Stimulated activated CD4-positive, alpha-beta T cell treated with anti-CD3 and anti-CD28 coated beads, Interleukin-2, amount 100 ng/mL, for 48 hours (primary cell): ENCODE measurements around the gene FOXP1.

Experiments used
- DNase-seq, 2 donors: peaks; one replicate each; pipeline ENCODE4 v3.0.0-alpha.2; 2020

FOXP1 gene

DNA sequence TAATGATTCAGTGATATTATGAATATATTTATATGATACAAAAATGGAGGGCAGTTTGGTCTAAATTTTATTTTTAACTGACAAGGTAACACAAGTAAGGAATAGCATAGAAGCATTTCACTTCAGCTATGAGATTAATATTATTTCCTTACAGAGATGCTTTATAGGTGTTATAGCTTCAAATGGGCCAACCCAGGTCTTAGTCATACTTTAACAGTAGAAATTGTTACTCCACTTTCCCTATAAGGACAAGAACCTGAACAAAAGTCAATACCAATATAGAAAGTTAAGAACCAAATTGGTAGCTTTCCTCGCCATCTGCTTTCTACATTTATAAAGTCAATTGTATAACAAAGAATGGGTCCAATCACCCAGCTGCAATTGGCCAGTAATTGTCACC is 570.6 kb downstream of the FOXP1 start:
- DNase-seq, result no peak

DNA sequence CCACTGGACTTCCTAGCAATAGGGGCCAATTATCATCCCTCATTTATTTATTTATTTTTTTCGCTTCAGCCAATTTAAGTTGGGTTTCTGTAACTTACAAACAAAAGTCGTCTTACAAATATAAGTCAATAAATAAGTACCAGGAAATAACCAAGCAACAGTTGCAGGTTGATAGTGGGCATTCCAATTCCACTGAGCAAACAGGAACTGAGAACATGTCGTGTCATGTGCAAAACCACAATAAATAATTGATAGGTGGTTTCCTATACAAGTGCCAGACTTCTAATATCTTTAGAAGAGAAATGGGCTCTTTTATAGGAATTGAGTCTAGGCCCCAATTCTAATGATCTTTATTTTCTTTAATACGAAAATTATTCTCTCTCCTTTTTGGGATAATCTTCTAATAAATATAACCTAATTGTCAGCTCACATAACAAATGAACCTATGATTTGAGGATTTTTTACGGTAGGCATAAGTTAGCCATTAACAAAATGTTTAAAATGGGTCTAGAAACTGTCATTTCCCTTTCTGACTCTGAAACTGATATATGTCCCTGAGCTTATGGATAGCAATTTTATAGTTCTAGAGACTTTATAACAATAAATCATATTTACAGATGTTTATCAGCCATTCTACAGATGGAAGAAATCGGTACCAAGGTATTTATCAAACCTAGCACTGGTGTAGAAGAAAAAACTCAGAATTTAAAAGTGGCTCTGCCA is 571.8 kb downstream of the FOXP1 start:
- DNase-seq, result no peak

DNA sequence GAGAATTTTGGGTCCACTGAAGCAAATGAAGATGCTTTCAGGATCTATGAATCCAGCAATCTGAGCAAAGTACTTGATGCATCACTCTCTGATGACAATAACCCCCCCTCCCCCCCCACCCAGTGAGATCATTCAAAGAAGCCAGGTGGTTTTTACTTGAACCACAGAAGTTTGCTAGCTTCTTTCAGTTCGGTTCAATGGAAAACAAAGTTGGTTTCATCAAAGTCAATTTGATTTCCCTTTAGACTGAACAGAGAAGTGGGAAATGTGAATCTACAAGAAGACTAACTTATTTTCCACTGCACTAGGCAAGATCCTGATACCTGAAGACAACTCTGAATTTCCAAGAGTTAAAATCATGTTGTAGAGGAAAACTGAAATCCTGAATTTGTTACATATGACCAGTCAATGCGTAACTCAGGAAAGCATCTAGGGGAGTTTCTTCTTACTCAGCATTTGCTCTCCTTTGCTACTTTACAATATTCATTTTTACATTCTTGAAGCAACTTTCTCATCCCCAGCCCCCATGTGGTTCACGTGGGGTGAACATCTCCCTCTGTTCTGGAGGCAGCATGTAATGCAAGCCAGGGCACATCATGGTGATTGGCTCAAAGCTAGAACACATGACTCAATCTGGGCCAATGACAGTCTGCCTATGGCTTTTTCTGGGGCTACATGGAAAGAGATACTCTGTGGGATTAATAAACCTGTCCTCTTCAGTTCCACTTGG is 572.6 kb downstream of the FOXP1 start:
- peak; percentile 49 to 64 for DNase-seq

DNA sequence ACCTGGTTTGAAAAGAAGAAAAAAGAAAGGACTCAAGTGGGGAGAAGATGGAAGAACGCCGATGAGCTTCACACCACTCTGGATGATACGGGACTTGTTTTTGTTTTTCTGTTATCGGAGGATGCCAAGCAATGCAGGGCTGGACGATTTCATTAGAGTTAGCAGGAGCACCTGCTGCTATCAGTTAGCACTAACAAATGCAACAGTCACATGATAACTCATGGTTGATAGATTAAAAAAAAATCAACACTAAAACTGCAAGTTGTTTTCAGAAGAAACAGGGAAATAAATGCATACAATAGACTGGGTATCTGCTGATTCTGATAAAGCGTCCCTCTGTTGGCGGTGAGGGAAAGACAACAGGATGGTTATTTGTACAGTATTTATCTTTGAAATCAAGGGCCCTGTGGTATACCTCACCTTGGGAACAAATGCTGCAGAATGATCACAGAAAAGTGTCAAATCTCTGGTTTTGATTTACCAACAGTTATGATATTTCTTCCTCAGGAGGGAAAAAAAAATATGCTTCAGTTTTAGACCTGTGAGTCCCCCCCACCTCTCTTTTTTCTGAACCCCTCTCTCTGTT is 575.1 kb downstream of the FOXP1 start:
- no peak for DNase-seq

DNA sequence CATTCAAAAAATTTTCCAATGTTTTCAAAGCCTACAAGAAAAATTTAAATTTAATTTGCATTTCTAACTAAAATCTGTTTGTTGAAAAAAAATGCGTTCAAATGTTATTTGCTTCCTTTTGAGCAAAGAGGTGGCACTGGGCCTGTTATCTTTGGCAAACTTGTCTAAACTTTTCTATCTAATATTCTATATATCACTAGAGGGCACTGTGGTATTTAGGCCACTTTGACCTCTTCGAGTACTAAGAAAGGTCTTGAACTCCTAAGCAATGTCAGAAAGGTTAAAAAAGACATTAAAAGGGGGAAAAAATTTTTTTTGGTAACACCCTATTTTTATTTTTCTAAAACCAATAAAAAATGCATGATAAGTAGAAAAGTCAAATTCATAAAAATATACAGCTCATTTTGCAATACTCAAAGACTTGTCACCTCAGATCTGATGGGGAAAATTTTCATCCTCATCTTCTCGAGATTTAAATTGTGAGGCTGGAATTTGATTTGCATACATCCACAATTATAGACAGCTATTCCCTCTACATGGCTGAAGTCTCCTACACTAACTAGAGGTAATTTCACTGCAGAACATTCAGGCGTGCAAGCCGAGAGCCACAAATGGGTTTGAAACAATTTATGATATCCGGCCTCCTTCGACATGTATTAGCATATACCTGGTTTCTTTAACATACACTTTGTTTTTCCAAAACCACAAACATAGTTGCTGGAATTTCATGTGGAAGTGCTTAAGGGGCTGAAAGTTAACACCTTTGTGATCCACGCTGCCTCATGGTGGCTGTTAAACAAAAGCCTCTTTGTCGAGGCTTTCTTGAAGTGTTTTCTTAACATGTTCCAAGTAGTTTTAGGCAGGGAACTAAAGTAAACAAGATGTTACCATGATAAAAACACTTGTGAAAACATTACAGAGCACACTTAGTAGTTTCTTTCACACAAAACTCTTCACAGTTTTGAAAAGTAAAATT is 576.4 kb downstream of the FOXP1 start:
- no peak for DNase-seq

DNA sequence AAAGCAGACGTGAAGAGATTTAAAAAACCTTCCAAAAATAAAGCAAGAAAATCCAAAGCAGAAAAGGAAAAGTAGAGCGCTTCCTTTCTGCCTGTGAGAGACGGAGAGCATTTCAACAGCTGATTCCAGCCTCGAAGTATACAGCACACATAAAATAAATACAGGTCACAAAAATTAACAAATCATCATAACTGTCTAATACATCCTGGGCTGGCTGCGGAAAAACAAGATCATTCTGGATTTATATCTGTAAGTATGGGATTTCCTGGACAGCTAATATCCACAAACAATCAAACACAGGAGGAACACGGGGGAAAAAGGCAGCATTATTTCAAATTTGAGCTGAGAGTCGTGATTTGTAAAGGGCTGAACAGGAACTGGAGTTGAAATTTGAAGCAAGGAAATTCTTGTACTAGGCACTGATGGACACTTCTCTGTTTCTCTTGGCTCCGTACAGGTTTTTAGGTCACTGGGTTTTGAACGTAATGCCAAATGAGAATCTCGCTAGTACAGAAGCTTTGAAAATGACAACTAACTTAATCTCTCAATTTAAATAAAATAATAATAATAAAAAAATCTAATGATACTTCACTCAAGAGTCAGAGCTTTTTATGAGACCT is 577.7 kb downstream of the FOXP1 start:
- DNase-seq, result no peak

DNA sequence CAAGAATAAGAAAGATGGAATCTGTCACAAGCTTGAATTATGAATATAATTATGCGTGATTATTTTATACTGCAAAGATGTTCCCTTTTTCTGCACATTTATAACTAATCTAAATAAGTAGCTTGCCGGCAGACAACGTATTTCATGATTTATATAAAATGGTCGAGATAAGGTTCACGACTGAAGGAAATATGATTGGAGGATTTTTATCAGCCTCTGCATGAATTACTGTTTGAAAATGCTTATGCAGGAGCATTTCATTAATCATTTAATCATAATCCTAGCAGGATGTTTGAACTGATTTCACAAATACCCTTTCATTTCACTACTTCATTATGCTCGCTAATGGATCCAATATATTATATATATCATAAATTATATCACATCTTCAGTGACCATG is 580.0 kb downstream of the FOXP1 start:
- no peak for DNase-seq

DNA sequence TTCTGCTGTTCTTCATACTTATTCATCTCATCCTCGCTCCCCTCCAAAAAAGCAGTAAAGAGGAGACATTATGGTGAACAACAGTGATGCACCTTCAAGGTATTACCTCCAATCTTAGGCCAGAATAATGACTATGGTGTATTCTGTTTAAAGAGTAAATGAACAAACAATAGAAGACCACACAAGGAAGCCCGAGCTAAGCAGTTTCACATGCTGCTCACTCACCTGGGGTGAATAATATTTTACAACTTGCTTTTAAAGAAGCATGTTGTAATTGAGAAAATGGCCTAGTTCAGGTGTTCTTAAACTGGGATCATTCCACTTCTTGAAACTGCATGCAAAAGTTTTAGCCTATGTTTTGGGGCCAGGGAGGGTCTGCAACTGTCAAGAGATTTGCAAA is 581.2 kb downstream of the FOXP1 start:
- no peak for DNase-seq

DNA sequence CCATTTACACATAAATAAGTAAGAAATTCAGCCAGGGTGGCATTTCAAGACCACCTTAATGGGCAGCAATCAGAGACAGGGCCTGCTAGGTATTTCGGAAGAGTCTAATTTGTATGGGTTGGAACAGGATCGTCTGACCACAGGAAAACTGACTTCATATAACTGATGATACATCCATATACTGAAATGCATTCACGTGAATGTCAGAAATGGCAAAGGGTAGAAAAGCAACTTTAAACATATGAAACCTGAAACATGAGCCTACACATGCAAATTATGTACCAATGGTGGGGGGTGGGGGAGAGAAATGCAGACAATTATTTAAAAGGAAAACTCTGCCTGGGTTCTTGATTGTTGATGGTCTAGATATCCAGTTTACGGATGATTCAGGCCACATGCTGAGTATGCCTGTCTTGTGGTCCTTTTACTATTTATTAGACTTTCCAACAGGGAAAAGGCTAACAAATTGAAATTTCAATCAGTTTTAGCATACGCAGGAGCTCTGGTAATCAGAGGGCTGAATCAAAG is 582.2 kb downstream of the FOXP1 start:
- no peak for DNase-seq

DNA sequence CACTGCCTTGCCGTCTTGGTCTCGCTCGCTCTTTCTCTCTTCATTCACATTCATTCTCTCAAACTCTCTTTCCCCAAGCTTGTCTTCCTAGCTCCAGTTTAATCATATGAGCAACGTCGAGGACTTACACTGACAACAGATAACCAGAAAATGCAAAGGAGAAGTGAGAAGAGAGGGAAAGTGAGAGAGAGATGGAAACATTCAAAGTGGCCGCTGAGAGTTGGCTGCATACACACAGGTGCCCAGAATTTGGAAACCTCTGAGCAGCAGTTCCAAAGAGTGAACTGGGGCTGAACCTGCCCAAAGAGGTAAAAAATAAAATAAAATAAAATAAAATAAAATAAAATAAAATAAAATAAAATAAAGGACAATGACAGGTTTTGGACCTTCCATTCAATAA is 583.0 kb downstream of the FOXP1 start:
- DNase-seq, result no peak

DNA sequence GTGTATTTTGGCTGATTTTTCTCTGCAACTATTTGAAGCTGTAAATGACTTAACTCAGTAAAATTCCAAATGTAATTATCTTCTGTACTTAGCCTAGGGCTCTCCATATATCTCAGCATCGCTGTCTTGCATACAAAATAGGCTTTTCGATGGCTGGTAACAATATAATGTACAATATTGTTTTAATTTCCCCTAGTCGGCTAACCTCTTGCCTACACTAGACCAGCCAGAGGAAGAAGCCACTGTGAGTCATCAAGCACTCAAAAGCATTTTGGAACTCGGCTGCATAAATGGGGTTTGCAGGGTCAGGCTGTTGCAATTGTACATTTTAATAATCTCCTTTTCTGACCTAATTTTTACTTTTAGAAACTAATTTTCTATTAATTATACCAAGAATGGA is 583.8 kb downstream of the FOXP1 start:
- DNase-seq, result no peak

DNA sequence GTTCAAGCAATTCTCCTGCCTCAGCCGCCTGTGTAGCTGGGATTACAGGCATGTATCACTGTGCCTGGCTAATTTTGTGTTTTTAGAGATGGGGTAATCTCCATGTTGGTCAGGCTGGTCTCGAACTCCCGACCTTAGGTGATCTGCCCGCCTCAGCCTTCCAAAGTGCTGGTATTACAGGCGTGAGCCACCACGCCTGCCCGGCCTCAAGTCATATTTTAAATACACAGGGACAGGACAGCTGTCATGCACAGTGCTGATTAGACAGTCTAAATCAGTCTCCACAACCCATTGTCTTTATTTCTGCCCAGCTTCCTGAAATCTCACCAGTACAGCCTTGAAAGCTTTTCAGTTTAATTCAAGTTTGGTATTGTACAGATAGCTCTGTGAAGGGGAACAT is 587.4 kb downstream of the FOXP1 start:
- DNase-seq, result no peak

DNA sequence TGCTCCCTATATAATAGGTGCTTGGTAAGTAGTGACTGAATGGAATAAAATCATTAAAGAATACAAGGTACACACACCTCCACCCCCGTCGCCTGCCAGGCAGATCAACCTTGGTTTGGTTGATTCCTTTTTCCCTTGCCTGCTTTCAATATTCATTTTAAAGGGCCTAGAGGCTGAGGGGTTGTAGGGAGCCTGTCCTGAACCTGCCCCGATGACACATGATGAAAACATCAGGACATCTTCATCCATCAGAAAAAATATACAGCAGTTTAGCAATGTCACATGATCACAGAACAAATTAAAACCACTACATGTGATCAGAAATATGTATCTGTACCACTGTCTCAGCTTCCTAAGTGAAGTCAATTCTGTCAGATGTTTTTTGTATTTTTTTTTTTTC is 588.9 kb downstream of the FOXP1 start:
- DNase-seq, result no peak

DNA sequence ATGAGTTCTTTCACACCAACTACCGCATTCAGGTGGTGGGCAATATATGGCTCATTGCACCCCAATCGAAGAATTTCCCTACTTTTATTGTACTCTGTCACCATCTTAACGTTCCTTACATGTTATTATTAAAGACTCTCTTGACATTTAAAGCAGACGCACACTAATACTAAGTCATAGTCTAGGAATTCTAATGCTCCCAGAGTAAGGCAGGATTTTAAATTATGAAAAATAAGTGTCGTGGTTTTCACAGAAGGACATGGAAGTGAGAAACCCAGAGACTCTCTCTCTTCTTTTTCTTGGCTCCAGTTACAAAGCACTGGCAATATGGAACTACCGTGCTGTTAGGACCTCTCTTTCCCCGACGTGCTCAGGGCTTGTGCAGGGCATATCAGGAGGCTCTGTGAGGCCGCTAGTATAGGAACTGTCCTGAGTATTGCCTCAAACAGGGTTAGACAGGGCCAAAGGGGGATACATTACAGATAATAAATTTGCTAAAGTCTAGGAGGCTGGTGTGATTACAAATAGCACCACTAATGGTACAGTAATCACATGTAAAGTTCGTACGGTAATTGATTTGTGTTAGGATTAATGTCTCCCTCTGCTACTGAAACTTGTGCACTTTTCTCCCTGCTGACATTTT is 590.8 kb downstream of the FOXP1 start:
- DNase-seq, result no peak

DNA sequence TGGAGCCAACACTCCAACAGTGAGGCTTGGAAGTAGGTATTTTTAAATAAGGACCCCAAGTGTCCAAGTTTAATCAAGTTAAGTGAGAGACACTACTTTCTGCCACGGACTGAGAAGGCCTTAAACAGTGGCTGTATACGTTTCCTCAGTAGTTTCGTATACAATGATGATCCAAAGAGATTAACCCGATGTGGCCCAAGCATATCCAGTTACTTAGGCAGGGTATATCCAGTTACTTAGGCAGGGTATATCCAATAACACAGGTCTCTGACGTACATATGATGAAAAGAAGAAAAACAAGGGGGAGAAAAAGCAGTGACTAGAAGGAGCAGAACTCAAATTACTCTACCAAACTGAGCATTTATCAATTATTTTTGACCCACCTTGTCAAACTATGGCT is 591.4 kb downstream of the FOXP1 start:
- DNase-seq, result no peak

DNA sequence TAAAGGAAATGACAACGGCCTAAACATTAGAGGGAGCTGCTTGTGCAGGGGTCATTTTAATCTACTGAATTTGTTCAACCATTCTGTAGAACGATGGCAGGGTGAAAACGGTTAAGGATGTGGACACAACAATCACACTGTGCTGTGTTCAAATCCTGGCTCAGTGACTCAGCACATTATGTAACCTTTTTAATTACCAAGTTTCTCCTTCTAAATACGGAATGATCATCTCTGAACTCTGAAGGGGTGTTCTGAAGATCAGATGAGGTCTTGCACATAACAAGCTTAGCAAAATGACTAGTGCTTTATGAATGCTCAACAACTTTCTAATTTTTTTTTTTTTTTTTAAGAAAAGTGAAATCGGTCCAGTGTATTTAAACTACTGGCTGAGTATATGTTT is 592.8 kb downstream of the FOXP1 start:
- no peak for DNase-seq

DNA sequence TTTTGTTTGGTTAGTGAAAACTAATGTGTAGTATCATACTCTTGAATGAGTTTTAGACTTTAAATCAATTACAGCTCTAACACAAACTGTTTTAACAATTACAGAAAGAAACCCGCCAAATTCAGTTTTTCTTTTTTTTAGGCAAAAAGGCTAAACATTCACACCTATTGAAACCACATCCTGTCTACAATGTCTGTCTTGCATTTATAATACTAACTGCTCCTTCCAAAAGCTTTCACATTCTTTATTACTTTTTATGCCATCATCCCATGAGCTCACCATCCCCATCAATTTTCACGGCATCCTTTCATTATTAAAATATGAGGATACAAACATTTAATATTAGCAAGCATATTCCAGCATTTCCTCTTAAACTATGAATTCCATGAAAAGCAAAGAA is 593.3 kb downstream of the FOXP1 start:
- DNase-seq, result no peak

DNA sequence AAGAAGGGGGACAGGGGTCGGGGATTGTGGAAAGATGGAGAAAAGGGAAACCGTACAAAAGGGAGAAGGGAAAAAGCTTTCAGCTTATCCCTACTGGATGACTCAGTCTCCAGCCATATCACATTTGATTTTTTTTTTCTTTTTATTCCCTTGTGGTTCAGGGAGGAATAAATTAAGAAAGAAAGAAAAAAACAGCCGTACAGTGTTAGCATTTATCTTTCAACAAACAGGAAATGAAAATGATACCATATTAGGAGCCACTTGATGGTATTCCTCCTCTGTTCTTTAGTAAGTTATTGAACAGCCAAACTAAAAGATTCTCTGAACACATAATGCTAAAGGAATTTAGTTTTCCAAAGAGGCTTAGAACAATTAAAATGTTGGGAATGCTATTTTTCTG is 594.4 kb downstream of the FOXP1 start:
- DNase-seq, result no peak

DNA sequence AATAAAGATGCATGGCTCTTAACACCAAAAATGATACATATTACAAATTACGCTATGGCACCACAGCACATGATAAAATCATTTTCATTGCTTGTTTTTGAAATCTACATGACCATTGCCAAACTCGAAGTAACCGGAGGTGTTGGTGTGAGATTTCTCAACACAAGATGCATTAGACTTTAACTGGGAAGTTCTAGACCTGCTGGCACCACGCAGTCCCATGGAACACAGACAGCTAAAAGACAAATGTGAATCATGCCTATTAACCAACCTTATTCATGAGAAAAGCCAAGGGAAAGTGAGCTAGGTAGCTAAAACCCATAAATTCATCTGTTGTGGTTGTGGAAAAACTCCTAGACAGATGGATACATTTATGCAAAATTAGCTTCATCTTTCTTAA is 595.4 kb downstream of the FOXP1 start:
- no peak for DNase-seq

DNA sequence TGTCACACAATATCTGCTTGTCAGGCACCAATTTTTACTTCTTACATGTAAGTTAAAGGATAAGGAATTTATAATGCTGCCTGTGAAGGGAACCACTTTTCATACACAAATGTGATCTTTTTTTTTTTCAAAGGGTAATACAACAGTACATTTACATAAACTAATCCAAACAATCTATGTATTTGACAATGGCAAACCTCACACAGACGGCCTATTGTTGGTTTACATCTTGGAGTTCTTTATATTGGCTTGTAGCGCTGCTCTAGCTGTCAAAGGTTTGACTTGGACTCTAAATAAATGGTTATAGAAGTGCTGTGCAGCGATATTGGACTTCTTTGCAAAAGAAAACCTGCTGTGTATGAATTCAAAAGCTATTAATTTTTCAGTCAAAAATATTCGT is 598.0 kb downstream of the FOXP1 start:
- no peak for DNase-seq

DNA sequence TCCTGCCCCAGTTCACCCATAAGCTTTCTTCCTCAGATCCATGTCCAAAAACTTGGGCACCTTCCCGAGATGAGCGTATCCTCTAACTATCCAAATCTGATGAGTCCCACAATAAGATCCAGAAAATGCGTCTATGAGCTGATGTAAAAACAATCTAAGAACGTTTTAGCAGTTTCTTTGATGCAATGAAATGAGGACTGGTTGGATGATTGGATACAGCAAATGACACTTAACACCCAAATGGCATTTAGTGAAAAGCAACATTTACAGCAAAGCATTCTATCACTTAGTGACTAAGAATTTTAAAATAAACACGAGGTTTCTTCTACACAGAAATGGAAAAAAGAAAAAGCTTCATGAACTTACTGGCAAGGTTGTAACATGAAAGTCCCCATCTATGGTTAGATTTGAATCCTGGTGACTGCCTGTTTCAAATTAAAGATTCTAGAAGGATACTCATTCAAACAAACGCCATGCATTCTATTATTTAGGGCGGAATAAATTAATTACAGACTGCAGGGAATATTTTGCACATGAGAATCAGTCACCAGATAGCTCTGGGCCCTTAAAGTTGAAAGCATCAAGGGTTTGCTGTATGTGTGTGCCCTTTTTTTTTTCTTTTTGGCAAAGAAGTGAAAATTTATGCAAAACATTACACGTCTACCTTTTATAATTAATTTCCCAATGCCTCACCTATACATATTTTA is 598.6 kb downstream of the FOXP1 start:
- DNase-seq, result no peak
